BLaER1 (cell line): ENCODE data around the gene HOXA3.

ENCODE experiments used
- H3K27ac ChIP-seq: shearing (Covaris generic); formaldehyde crosslinking; 2 replicates; pipeline ENCODE4 v1.8.1; 2022
- H3K27me3 ChIP-seq: shearing (Covaris generic); formaldehyde crosslinking; 2 replicates; pipeline ENCODE4 v1.8.1; 2022
- H3K36me3 ChIP-seq: shearing (Covaris generic); formaldehyde crosslinking; 2 replicates; pipeline ENCODE4 v1.8.1; 2022
- H3K4me1 ChIP-seq: shearing (Covaris generic); formaldehyde crosslinking; 2 replicates; pipeline ENCODE4 v1.8.1; 2022
- H3K4me2 ChIP-seq: shearing (Covaris generic); formaldehyde crosslinking; 2 replicates; pipeline ENCODE4 v1.8.1; 2022
- H3K4me3 ChIP-seq: shearing (Covaris generic); formaldehyde crosslinking; 2 replicates; pipeline ENCODE4 v1.8.1; 2022
- H3K9ac ChIP-seq: shearing (Covaris generic); formaldehyde crosslinking; 2 replicates; pipeline ENCODE4 v1.8.1; 2022
- H3K9me3 ChIP-seq: shearing (Covaris generic); formaldehyde crosslinking; 2 replicates; pipeline ENCODE4 v1.8.1; 2022
- H4K20me1 ChIP-seq: shearing (Covaris generic); formaldehyde crosslinking; 2 replicates; pipeline ENCODE4 v1.8.1; 2022
- Cebpa-rat ChIP-seq: shearing (Covaris generic); IDR thresholded peaks from 2 replicates; pipeline ENCODE4 v1.8.1; 2022

HOXA3 gene

GRCh38 chr7:27196287-27196767 is 43.9 kb upstream of the HOXA3 start:
- Histone ChIP-seq H4K20me1 (peaks cover 97% of the 10 kb centered on the region), H3K27ac (no peak overlapping the region), H3K4me1 (peaks cover 25% of the 10 kb centered on the region), H3K4me3 (no peak overlapping the region), H3K36me3 (no peaks in the 10 kb centered on the region), H3K4me2 (no peak overlapping the region), H3K9ac (no peak overlapping the region), H3K9me3 (no peaks in the 10 kb centered on the region; the same call in 1 of the 2 replicates), H3K27me3 (peaks cover 100% of the 10 kb centered on the region)
- no peak for TF ChIP-seq Cebpa-rat

GRCh38 chr7:27194686-27195379 is 42.5 kb upstream of the HOXA3 start:
- Histone ChIP-seq H4K20me1 (peaks cover 97% of the 10 kb centered on the region), H3K4me3 (no peak overlapping the region), H3K4me2 (no peak overlapping the region), H3K36me3 (no peaks in the 10 kb centered on the region), H3K9me3 (no peaks in the 10 kb centered on the region; the same call in 1 of the 2 replicates), H3K27ac (no peak overlapping the region), H3K4me1 (peaks cover 10% of the 10 kb centered on the region), H3K27me3 (peaks cover 100% of the 10 kb centered on the region), H3K9ac (no peak overlapping the region)
- TF ChIP-seq Cebpa-rat, result no peak

- peaks cover 100% of the 10 kb centered on the region for H3K27me3 ChIP-seq
- no peak overlapping the region for H3K4me3 ChIP-seq
- peaks cover 2% of the 10 kb centered on the region for H3K4me1 ChIP-seq
- TF ChIP-seq Cebpa-rat, result no peak
- no peak overlapping the region for H3K4me2 ChIP-seq
- H3K9me3 ChIP-seq, result no peaks in the 10 kb centered on the region; the same call in 1 of the 2 replicates
- H3K9ac ChIP-seq, result no peak overlapping the region
- no peak overlapping the region for H3K27ac ChIP-seq
- H4K20me1 ChIP-seq, result peaks cover 97% of the 10 kb centered on the region
- H3K36me3 ChIP-seq, result no peaks in the 10 kb centered on the region
Measured at GRCh38 chr7:27194002-27194352, 41.6 kb upstream of the HOXA3 start.

GRCh38 chr7:27193335-27194001 is 41.1 kb upstream of the HOXA3 start:
- Histone ChIP-seq H3K27ac (no peak overlapping the region), H3K9me3 (no peaks in the 10 kb centered on the region; the same call in 1 of the 2 replicates), H3K36me3 (no peaks in the 10 kb centered on the region), H3K4me3 (no peak overlapping the region), H3K4me1 (no peaks in the 10 kb centered on the region), H4K20me1 (peaks cover 97% of the 10 kb centered on the region), H3K9ac (no peak overlapping the region), H3K27me3 (peaks cover 100% of the 10 kb centered on the region), H3K4me2 (no peak overlapping the region)
- no peak for TF ChIP-seq Cebpa-rat

GRCh38 chr7:27192546-27193334 is 40.4 kb upstream of the HOXA3 start:
- Histone ChIP-seq H3K9me3 (no peaks in the 10 kb centered on the region; the same call in 1 of the 2 replicates), H3K27ac (no peak overlapping the region), H3K27me3 (peaks cover 100% of the 10 kb centered on the region), H4K20me1 (peaks cover 97% of the 10 kb centered on the region), H3K4me2 (no peak overlapping the region), H3K36me3 (no peaks in the 10 kb centered on the region), H3K4me3 (no peak overlapping the region), H3K9ac (no peak overlapping the region), H3K4me1 (no peaks in the 10 kb centered on the region)
- TF ChIP-seq Cebpa-rat, result no peak

GRCh38 chr7:27191833-27192545 is 39.6 kb upstream of the HOXA3 start:
- no peak for TF ChIP-seq Cebpa-rat
- H3K36me3 ChIP-seq, result no peaks in the 10 kb centered on the region
- H4K20me1 ChIP-seq, result peaks cover 97% of the 10 kb centered on the region
- H3K27me3 ChIP-seq, result peaks cover 100% of the 10 kb centered on the region
- no peak overlapping the region for H3K4me2 ChIP-seq
- H3K4me1 ChIP-seq, result no peaks in the 10 kb centered on the region
- H3K27ac ChIP-seq, result no peak overlapping the region
- H3K9ac ChIP-seq, result no peak overlapping the region
- no peak overlapping the region for H3K4me3 ChIP-seq
- H3K9me3 ChIP-seq, result no peaks in the 10 kb centered on the region; the same call in 1 of the 2 replicates

GRCh38 chr7:27191161-27191731 is 38.9 kb upstream of the HOXA3 start:
- Histone ChIP-seq H3K4me3 (no peak overlapping the region), H3K9me3 (no peaks in the 10 kb centered on the region; the same call in 1 of the 2 replicates), H3K36me3 (no peaks in the 10 kb centered on the region), H3K4me1 (no peaks in the 10 kb centered on the region), H4K20me1 (peaks cover 97% of the 10 kb centered on the region), H3K9ac (no peak overlapping the region), H3K27ac (no peak overlapping the region), H3K4me2 (no peak overlapping the region), H3K27me3 (peaks cover 100% of the 10 kb centered on the region)
- no peak for TF ChIP-seq Cebpa-rat

GRCh38 chr7:27189997-27190748 is 37.8 kb upstream of the HOXA3 start:
- no peak for TF ChIP-seq Cebpa-rat
- Histone ChIP-seq H4K20me1 (peaks cover 100% of the 10 kb centered on the region), H3K27me3 (peaks cover 100% of the 10 kb centered on the region), H3K4me3 (no peak overlapping the region), H3K9me3 (no peaks in the 10 kb centered on the region; the same call in 1 of the 2 replicates), H3K4me1 (no peaks in the 10 kb centered on the region), H3K27ac (no peak overlapping the region), H3K4me2 (no peak overlapping the region), H3K36me3 (no peaks in the 10 kb centered on the region), H3K9ac (no peak overlapping the region)
